ACHN (cell line): ENCODE results near the gene SLC23A2.
"Not testable (repeated sequence)": the region's sequence is repeated elsewhere in the genome, so short reads cannot be mapped to it uniquely, and the experiment has no call there.

Experiments
- DNase-seq: peaks from one replicate; pipeline ENCODE4 v3.0.0-alpha.2; 2015
- in situ Hi-C: cut with HindIII; loops from 2 replicates; pipeline ENCODE4 v1.10.0; 2017; ENCODE audit warnings: low sequenced_read_pairs, low pct_ligation_motif_present, low pct_unique_long_range_greater_than_20kb

SLC23A2 gene

DNA sequence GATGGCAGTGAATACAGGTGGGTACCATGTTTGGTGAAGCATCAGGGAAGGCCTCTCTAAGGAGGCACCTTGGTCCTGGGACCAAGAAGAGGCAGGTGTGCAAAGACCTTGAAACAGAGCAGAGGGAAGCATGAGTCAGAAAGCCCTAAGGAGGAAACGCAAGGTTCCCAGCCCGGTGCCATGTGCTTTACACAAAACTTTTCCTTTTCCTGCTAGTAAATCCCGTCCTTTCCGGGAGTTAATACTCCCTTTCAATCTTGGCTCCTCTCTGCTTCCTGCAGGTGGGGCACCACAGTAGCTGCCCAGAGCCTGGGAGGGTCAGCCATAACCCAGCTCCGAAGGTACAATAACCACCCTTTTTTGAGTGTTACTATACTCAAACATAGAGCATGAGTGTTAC lies 19.4 kb upstream of the SLC23A2 start:
- in situ Hi-C loops: no loop called here

DNA sequence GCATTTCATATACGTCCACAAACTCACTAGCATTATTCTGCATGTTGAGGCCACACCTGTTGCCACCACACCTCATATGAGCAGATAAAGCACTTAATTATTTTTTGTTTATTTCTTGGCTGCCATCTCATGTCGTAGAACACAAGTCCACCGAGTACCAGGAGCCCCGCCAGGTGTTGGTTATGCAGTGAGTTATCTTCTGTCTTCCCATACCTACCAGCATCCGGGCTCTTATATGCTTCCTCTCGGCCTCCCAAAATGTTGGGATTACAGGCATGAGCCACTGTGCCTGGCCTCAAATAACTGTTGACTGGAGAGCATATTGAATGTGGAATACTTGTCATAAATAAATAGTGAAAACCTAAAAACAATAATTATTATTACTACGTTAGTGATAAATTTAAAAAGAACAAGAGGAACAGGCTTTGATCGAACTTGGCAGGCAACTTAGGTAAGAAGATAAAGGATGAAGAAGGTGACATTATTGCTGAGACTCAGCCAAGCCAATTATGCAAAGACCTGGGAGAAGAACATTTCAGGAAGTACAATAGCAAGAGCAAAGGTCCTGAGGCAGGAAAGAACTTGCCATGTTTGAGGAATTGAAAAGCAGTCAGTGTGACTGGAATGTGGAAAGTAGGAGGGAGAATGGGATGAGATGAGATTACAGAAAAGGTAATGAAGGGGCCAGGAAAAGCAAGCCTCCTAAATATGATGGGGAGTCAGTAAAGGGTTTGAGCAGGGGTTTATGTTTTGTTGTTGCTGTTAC lies 12.6 kb upstream of the SLC23A2 start:
- DNase-seq: no peak
- in situ Hi-C loops: no loop called here

More for the DNA sequence above, 19.4 kb upstream of the SLC23A2 start:
- no peak for DNase-seq

- in situ Hi-C loops: no loop called here
- no peak for DNase-seq
Observed at GRCh38 chr20:5008759-5009158, 7.4 kb upstream of the SLC23A2 start.

- in situ Hi-C loops: no loop called here
- DNase-seq: no peak
Observed at GRCh38 chr20:5005326-5005725, 4.0 kb upstream of the SLC23A2 start.

DNA sequence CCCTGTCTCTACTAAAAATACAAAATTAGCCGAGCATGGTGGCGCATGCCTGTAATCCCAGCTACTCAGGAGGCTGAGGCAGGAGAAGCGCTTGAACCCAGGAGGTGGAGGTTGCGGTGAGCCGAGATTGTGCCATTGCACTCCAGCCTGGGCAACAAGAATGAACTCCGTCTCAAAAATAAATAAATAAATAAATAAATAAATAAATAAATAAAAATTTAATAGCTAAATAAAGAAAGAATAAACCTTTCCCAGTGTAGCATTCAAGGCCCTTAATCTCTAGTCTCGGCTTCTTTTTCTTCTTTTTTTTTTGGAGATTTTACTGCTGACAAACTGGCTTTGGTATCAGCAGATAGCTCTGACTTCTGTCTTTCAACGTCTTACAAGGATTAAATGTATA lies 3.5 kb upstream of the SLC23A2 start:
- DNase-seq, in situ Hi-C loops: not testable (repeated sequence)

- no peak for DNase-seq
- in situ Hi-C loops: no loop called here
Observed at GRCh38 chr20:5003626-5004025, 2.3 kb upstream of the SLC23A2 start.

GRCh38 chr20:5002077-5002413 lies 735 bp upstream of the SLC23A2 start:
- DNase-seq: no peak
- in situ Hi-C loops: no loop called here

- no peak for DNase-seq
- in situ Hi-C loops: no loop called here
Observed at GRCh38 chr20:5000263-5001173, 792 bp downstream of the SLC23A2 start.

DNA sequence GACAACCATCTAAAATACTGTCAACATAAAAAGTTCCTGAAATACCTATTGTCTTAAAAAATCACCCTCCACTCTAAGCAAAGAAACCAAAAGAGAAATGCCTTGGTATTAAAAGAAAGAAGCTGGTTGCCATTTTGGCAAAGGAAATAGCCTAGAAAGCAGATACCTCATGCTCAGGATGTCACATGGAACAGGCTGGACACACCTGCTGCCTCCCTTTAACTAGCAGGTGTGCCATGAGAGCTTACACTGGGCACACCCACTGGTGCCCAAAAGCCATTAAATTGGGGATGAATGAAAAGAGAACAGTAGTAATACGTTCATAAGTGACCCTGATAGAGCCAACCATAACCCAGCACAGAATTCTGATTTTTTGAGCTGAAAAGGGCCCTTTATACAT lies 1.5 kb downstream of the SLC23A2 start:
- no peak for DNase-seq
- in situ Hi-C loops: no loop called here

DNA sequence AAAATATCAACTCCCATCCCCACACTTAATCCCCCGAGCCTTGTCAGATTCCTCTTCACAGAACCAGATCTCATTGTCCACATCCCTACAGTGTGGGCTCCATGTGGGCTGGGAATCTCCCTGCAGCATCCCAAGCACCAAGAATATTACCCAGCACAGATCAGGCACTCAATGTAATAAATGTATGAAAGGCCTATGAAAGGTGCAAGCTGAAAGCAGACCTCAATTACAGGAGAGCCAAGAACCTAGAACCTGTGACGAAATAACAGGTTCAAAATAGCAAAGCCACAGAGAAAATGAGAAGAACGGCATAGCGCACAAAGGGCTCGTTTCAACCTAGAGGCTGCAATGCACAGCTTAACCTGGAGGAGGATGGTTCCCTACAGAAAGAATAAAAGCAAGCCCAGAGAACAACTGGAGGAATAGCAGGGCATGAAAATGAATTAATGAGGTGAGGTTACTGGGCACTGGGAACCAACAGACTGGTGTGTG lies 3.1 kb downstream of the SLC23A2 start:
- in situ Hi-C loops: no loop called here

DNA sequence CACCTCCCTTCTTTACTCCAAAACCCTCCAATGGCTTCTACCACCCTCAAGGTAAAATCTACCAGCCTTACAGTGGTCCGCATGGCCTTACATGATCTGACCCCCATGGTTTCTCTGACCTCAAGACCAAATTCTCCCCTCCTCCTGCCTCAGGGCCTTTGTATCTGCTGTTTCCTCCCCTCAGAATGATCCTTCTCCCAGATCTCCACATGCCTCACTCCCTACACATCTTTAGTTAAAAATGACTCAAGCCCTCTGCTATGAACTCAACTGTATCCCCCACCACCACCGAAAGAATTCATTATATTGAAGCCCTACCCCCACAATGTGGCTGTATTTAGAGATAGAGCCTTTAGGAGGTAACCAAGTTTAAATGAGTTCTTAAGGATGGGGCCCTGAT lies 4.1 kb downstream of the SLC23A2 start:
- DNase-seq: no peak
- in situ Hi-C loops: no loop called here

More for the DNA sequence above, 3.1 kb downstream of the SLC23A2 start:
- DNase-seq: no peak

- no peak for DNase-seq
- in situ Hi-C loops: no loop called here
Observed at GRCh38 chr20:4989570-4989969, 11.7 kb downstream of the SLC23A2 start.

DNA sequence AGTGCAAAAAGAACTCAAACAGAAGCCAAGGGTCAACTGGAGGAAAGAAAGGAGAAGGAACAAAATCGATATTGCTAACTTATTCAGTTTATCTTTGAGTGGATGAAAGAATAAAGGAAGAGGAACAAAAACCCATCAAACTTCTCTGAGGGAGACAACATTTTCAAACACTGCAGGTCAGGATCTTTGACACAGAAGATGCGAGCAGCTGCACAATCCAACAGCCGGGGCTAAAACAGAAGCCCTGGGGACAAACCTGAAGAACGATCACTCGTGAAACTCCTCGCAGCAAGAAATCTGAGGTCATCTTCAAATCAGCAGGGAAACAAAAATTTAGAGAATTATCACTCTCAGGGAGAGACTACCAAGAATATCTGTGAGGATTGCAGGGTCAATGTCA lies 14.2 kb downstream of the SLC23A2 start:
- no peak for DNase-seq
- in situ Hi-C loops: no loop called here

DNA sequence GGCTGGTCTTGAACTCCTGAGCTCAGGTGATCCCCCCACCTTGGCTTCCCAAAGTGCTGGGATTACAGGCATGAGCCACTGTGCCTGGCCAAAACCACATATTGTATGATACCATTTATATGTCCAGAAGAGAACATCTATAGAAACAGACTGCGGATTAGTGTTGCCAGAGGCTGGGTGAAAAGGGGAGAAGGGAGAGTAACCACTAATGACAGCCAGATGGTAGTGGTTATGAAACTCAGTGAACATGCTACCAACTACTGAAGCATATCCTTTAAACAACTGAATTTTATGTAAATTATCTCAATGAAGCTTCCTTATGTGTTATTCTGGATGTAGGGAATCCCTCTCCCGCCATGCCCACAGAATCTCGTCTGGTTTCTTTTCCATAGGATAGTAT lies 15.7 kb downstream of the SLC23A2 start:
- in situ Hi-C loops: no loop called here
- no peak for DNase-seq

- in situ Hi-C loops: no loop called here
- DNase-seq: no peak
Observed at GRCh38 chr20:4982281-4982680, 19.0 kb downstream of the SLC23A2 start.

- DNase-seq: no peak
- in situ Hi-C loops: no loop called here
Observed at GRCh38 chr20:4979841-4980410, 21.4 kb downstream of the SLC23A2 start.

DNA sequence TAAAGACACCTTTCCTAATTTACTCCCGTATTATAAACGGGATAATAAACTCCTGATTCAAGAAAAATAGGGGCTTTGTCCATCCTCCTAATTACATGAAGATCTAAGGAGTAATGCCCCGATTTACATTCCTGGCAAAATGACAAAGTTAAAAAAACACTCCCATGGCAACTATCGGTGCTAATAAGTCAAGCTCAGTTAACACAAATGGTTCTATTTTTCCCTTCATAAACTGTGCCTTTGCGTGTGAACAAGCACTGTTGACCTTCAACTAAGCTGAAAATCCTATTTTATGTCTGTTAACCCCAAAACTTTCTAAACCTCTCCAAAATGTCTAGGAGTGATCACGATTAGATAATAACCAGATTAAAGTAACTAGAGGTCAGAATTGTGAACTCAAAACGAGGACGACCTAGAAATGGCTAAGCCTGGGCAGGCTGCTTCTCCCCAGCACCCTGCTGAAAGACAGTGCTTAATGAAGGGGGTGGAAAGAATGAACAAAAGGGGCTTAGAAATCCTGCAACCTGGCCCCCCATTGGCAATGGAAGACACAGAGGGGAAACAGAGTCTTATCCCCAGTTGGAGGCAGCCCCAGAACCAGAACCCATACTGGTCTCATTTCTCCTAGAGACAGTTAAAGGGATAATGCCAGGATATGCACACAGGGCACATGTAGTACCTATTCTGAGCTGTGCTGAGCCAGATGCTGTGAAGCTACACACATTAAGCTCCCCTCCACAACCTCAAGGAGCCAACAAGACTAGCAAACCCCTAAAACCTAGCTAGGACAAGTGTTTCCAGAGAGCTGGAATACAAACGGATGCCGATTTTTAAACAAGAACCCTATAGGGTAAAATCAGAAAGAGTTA lies 23.0 kb downstream of the SLC23A2 start:
- no peak for DNase-seq
- in situ Hi-C loops: no loop called here

DNA sequence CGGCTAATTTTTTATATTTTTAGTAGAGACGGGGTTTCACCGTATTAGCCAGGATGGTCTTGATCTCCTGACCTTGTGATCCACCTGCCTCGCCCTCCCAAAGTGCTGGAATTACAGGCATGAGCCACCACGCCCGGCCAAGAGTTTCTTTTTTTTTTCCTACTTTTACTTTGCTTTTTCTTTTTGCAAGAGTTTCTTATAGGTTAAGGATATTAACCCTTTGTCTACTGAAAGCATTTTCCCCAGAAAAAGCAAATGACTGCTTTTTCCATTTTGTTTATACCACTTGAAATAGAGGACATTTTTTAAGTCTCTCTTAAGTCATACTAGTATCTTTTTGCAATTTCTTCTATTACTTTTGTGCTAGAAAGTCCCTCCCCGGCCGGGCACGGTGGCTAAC lies 25.3 kb downstream of the SLC23A2 start:
- DNase-seq, in situ Hi-C loops: not testable (repeated sequence)
